ENCODE measurements around the gene ASCL1. TPM values are rescaled to one million over a fixed set of nuclear protein-coding genes. Genes with fewer than 3 reads are reported as not detected.

ASCL1 gene
- total and polyA plus RNA-seq, 9 of the 15 experiments (the other 6 are each of a cell fraction or from before 2014, with no cell fraction given), result 0.01 to 0.09 (median 0.04) TPM; not detected in 3

- no peak overlapping the region for H3K9ac ChIP-seq (ENCODE audit: insufficient read depth in 1 of 2, low read depth in 2 of 2, low read length in 2 of 2)
- peaks cover 2 to 21% of the 10 kb centered on the region in 2 experiments; a peak in 4 of 5 replicates for H3K27me3 ChIP-seq (ENCODE audit: control insufficient read depth in 2 of 2, insufficient read depth in 2 of 2, low read length in 2 of 2)
- POLR2A ChIA-PET, result no interaction called here
- H3K9me1 ChIP-seq (ENCODE audit: control insufficient read depth, insufficient read depth, low read length), result no peaks in the 10 kb centered on the region
- ATAC-seq (no peak), DNase-seq (ENCODE audit: extremely low read depth in 1 of 4, low spot score in 3 of 4) (no peak), FAIRE-seq (no peak)
- no peak overlapping the region for H3K27ac ChIP-seq (ENCODE audit: extremely low read depth, low read depth, low read length)
- no peaks in the 10 kb centered on the region for H3K36me3 ChIP-seq (ENCODE audit: control insufficient read depth, insufficient read depth, low read length)
- TF ChIP-seq CREB5 (CRISPR knock-in tag; IDR thresholded peaks at IDR 0.05) (no peak), ZZZ3 (IDR thresholded peaks at IDR 0.05) (no peak), ZNF224 (CRISPR knock-in tag; IDR thresholded peaks at IDR 0.05) (no peak)
- intact Hi-C loops (cut with micrococcal nuclease), result no loop called here
- no peaks in the 10 kb centered on the region for H3K9me3 ChIP-seq (replicated peaks; ENCODE audit: control insufficient read depth, insufficient read depth, low read depth, low read length)
- no TSS peak for BruUV-seq (replicated peaks)
- in situ Hi-C loops (cut with MboI), result no loop called here
- H3K79me2 ChIP-seq (ENCODE audit: control insufficient read depth, insufficient read depth, low read length), result no peaks in the 10 kb centered on the region
- no peak overlapping the region for H3K4me2 ChIP-seq (ENCODE audit: insufficient read depth, low read length)
- no peaks in the 10 kb centered on the region for H4K20me1 ChIP-seq (replicated peaks; ENCODE audit: control insufficient read depth, insufficient read depth, low read length)
- no peak overlapping the region for H3K4me3 ChIP-seq
- WGBS (ENCODE audit: insufficient coverage, low coverage, missing lambda C conversion rate), result under 1% methylated on average over 13 of the region's 19 CpGs
- H2AFZ ChIP-seq (ENCODE audit: low read depth, low read length), result no peak overlapping the region
- CTCF ChIA-PET (ENCODE audit: low intra/inter-chr PET ratio), result no interaction called here
- peaks cover 0 to 7% of the 10 kb centered on the region in 2 experiments; a peak in 1 of 5 replicates for H3K4me1 ChIP-seq (replicated peaks in 1 of 2; ENCODE audit: control insufficient read depth in 2 of 2, insufficient read depth in 2 of 2, low read length in 2 of 2)
These were observed 641 bp upstream of the ASCL1 start for GRCh38 chr12:102956738-102957327.
